Activated naive CD8-positive, alpha-beta T cell (primary cell): ENCODE measurements around the gene AGFG1.
"Not testable (repeated sequence)": the region's sequence is repeated elsewhere in the genome, so short reads cannot be mapped to it uniquely, and the experiment has no call there.

Experiments used
- H3K27ac Mint-ChIP-seq: one replicate; pipeline ENCODE4 v1.8.0; 2021; ENCODE audit warnings: mixed read lengths
- H3K27me3 Mint-ChIP-seq: one replicate; pipeline ENCODE4 v1.8.0; 2021; ENCODE audit warnings: mixed read lengths
- H3K36me3 Mint-ChIP-seq: one replicate; pipeline ENCODE4 v1.8.0; 2021; ENCODE audit warnings: mixed read lengths
- H3K4me1 Mint-ChIP-seq: one replicate; pipeline ENCODE4 v1.8.0; 2021; ENCODE audit warnings: low read depth, mixed read lengths
- H3K4me3 Mint-ChIP-seq: one replicate; pipeline ENCODE4 v1.8.0; 2021; ENCODE audit warnings: mild to moderate bottlenecking, mixed read lengths
- H3K9me3 Mint-ChIP-seq: one replicate; pipeline ENCODE4 v1.8.0; 2021; ENCODE audit warnings: low read depth, mixed read lengths

AGFG1 gene

GRCh38 chr2:227527351-227527750, 55.4 kb downstream of the AGFG1 start:
- H3K9me3 Mint-ChIP-seq: no peaks in the 10 kb centered on the region
- no peak overlapping the region for H3K4me3 Mint-ChIP-seq
- H3K27me3 Mint-ChIP-seq: no peaks in the 10 kb centered on the region
- H3K27ac Mint-ChIP-seq: no peak overlapping the region
- peaks cover 6% of the 10 kb centered on the region for H3K36me3 Mint-ChIP-seq
- peaks cover 27% of the 10 kb centered on the region for H3K4me1 Mint-ChIP-seq

GRCh38 chr2:227528803-227529202, 56.8 kb downstream of the AGFG1 start:
- H3K27ac Mint-ChIP-seq: peak overlapping the region; percentile 65
- H3K36me3 Mint-ChIP-seq: peaks cover 9% of the 10 kb centered on the region
- H3K4me1 Mint-ChIP-seq: peaks cover 17% of the 10 kb centered on the region
- no peaks in the 10 kb centered on the region for H3K9me3 Mint-ChIP-seq
- no peak overlapping the region for H3K4me3 Mint-ChIP-seq
- no peaks in the 10 kb centered on the region for H3K27me3 Mint-ChIP-seq

- Mint-ChIP-seq H3K4me3 (no peak overlapping the region), H3K4me1 (peaks cover 17% of the 10 kb centered on the region), H3K9me3 (no peaks in the 10 kb centered on the region), H3K27ac (no peak overlapping the region), H3K36me3 (peaks cover 9% of the 10 kb centered on the region), H3K27me3 (no peaks in the 10 kb centered on the region)
Measured at GRCh38 chr2:227529871-227530270, 57.9 kb downstream of the AGFG1 start.

GRCh38 chr2:227534714-227535113, 62.8 kb downstream of the AGFG1 start:
- H3K4me1 Mint-ChIP-seq: peaks cover 2% of the 10 kb centered on the region
- H3K27me3 Mint-ChIP-seq: no peaks in the 10 kb centered on the region
- no peak overlapping the region for H3K4me3 Mint-ChIP-seq
- peaks cover 19% of the 10 kb centered on the region for H3K36me3 Mint-ChIP-seq
- no peak overlapping the region for H3K27ac Mint-ChIP-seq
- H3K9me3 Mint-ChIP-seq: no peaks in the 10 kb centered on the region

- Mint-ChIP-seq H3K27ac (no peak overlapping the region), H3K27me3 (no peaks in the 10 kb centered on the region)
Measured at GRCh38 chr2:227536445-227536844, 64.5 kb downstream of the AGFG1 start.

GRCh38 chr2:227539465-227539956, 67.6 kb downstream of the AGFG1 start:
- Mint-ChIP-seq H3K4me1 (peaks cover 18% of the 10 kb centered on the region), H3K4me3 (no peak overlapping the region)

More at GRCh38 chr2:227536445-227536844, 64.5 kb downstream of the AGFG1 start:
- Mint-ChIP-seq H3K36me3 (peaks cover 33% of the 10 kb centered on the region), H3K4me3 (no peak overlapping the region), H3K9me3 (no peaks in the 10 kb centered on the region), H3K4me1 (peaks cover 5% of the 10 kb centered on the region)

GRCh38 chr2:227540352-227540751, 68.4 kb downstream of the AGFG1 start:
- Mint-ChIP-seq H3K4me1 (peaks cover 26% of the 10 kb centered on the region), H3K36me3 (peaks cover 42% of the 10 kb centered on the region)
- not testable (repeated sequence) for H3K4me3 Mint-ChIP-seq, H3K9me3 Mint-ChIP-seq, H3K27me3 Mint-ChIP-seq, H3K27ac Mint-ChIP-seq

More at GRCh38 chr2:227539465-227539956, 67.6 kb downstream of the AGFG1 start:
- H3K27me3 Mint-ChIP-seq: no peaks in the 10 kb centered on the region
- H3K9me3 Mint-ChIP-seq: no peaks in the 10 kb centered on the region
- no peak overlapping the region for H3K27ac Mint-ChIP-seq
- H3K36me3 Mint-ChIP-seq: peaks cover 37% of the 10 kb centered on the region

GRCh38 chr2:227545990-227546389, 74.0 kb downstream of the AGFG1 start:
- Mint-ChIP-seq H3K27me3 (no peaks in the 10 kb centered on the region), H3K27ac (no peak overlapping the region), H3K4me3 (no peak overlapping the region), H3K4me1 (peaks cover 21% of the 10 kb centered on the region), H3K9me3 (no peaks in the 10 kb centered on the region), H3K36me3 (peaks cover 22% of the 10 kb centered on the region)

GRCh38 chr2:227551836-227552235, 79.9 kb downstream of the AGFG1 start:
- Mint-ChIP-seq H3K36me3 (peaks cover 3% of the 10 kb centered on the region), H3K4me3 (no peak overlapping the region), H3K27me3 (no peaks in the 10 kb centered on the region), H3K27ac (no peak overlapping the region), H3K4me1 (no peaks in the 10 kb centered on the region), H3K9me3 (no peaks in the 10 kb centered on the region)

- H3K27me3 Mint-ChIP-seq: no peaks in the 10 kb centered on the region
- no peak overlapping the region for H3K27ac Mint-ChIP-seq
- H3K4me1 Mint-ChIP-seq: peaks cover 5% of the 10 kb centered on the region
- H3K4me3 Mint-ChIP-seq: no peak overlapping the region
- H3K9me3 Mint-ChIP-seq: no peaks in the 10 kb centered on the region
- H3K36me3 Mint-ChIP-seq: peaks cover 7% of the 10 kb centered on the region
Measured at GRCh38 chr2:227562581-227562980, 90.6 kb downstream of the AGFG1 start.

- Mint-ChIP-seq H3K27me3 (no peaks in the 10 kb centered on the region), H3K36me3 (peaks cover 3% of the 10 kb centered on the region), H3K4me1 (peaks cover 5% of the 10 kb centered on the region), H3K4me3 (no peak overlapping the region), H3K27ac (peak overlapping the region; percentile 30), H3K9me3 (no peaks in the 10 kb centered on the region)
Measured at GRCh38 chr2:227565080-227565479, 93.1 kb downstream of the AGFG1 start.

GRCh38 chr2:227566012-227566411, 94.1 kb downstream of the AGFG1 start:
- H3K36me3 Mint-ChIP-seq: peaks cover 3% of the 10 kb centered on the region
- peak overlapping the region; percentile 58 for H3K27ac Mint-ChIP-seq
- H3K27me3 Mint-ChIP-seq: no peaks in the 10 kb centered on the region
- H3K4me3 Mint-ChIP-seq: no peak overlapping the region
- no peaks in the 10 kb centered on the region for H3K9me3 Mint-ChIP-seq
- peaks cover 8% of the 10 kb centered on the region for H3K4me1 Mint-ChIP-seq

GRCh38 chr2:227568852-227569169, 96.9 kb downstream of the AGFG1 start:
- Mint-ChIP-seq H3K9me3 (no peaks in the 10 kb centered on the region), H3K27ac (no peak overlapping the region), H3K4me1 (peaks cover 10% of the 10 kb centered on the region), H3K27me3 (no peaks in the 10 kb centered on the region), H3K36me3 (no peaks in the 10 kb centered on the region), H3K4me3 (no peak overlapping the region)

GRCh38 chr2:227570615-227571014, 98.7 kb downstream of the AGFG1 start:
- H3K9me3 Mint-ChIP-seq: no peaks in the 10 kb centered on the region
- H3K4me3 Mint-ChIP-seq: no peak overlapping the region
- no peaks in the 10 kb centered on the region for H3K27me3 Mint-ChIP-seq
- peaks cover 10% of the 10 kb centered on the region for H3K4me1 Mint-ChIP-seq
- no peaks in the 10 kb centered on the region for H3K36me3 Mint-ChIP-seq
- H3K27ac Mint-ChIP-seq: peak overlapping the region; percentile 50

- Mint-ChIP-seq H3K4me1 (peaks cover 2% of the 10 kb centered on the region), H3K4me3 (no peak overlapping the region)
Measured at GRCh38 chr2:227576110-227576509, 104.2 kb downstream of the AGFG1 start.

GRCh38 chr2:227576812-227577211, 104.9 kb downstream of the AGFG1 start:
- Mint-ChIP-seq H3K4me1 (no peaks in the 10 kb centered on the region), H3K27me3 (peaks cover 10% of the 10 kb centered on the region), H3K9me3 (peaks cover 2% of the 10 kb centered on the region), H3K36me3 (peaks cover 3% of the 10 kb centered on the region), H3K27ac (no peak overlapping the region), H3K4me3 (no peak overlapping the region)

More at GRCh38 chr2:227576110-227576509, 104.2 kb downstream of the AGFG1 start:
- H3K9me3 Mint-ChIP-seq: no peaks in the 10 kb centered on the region
- peaks cover under 1% of the 10 kb centered on the region for H3K36me3 Mint-ChIP-seq
- H3K27me3 Mint-ChIP-seq: peaks cover 6% of the 10 kb centered on the region
- no peak overlapping the region for H3K27ac Mint-ChIP-seq
